Neuron (in vitro differentiated cells): ENCODE results near the gene NAA11.

Source experiments
- H2AFZ ChIP-seq: one replicate; pipeline ENCODE4 v1.6.1; 2013; ENCODE audit warnings: low read depth, mild to moderate bottlenecking, inconsistent platforms, low read length, moderate library complexity
- H3K27me3 ChIP-seq: one replicate; pipeline ENCODE4 v1.6.1; 2013; ENCODE audit warnings: low read length; ENCODE audit not compliant: insufficient read depth
- H3K36me3 ChIP-seq: one replicate; pipeline ENCODE4 v1.6.1; 2013; ENCODE audit warnings: low read length; ENCODE audit not compliant: insufficient read depth
- H3K4me1 ChIP-seq: one replicate; pipeline ENCODE4 v1.6.1; 2013; ENCODE audit warnings: low read length; ENCODE audit not compliant: insufficient read depth
- H3K4me3 ChIP-seq: 2 replicates; pipeline ENCODE4 v1.5.1; 2013; ENCODE audit warnings: mild to moderate bottlenecking, low read length, moderate library complexity
- H3K9me3 ChIP-seq: one replicate; pipeline ENCODE4 v1.6.1; 2013; ENCODE audit warnings: low read length

Gene NAA11

DNA sequence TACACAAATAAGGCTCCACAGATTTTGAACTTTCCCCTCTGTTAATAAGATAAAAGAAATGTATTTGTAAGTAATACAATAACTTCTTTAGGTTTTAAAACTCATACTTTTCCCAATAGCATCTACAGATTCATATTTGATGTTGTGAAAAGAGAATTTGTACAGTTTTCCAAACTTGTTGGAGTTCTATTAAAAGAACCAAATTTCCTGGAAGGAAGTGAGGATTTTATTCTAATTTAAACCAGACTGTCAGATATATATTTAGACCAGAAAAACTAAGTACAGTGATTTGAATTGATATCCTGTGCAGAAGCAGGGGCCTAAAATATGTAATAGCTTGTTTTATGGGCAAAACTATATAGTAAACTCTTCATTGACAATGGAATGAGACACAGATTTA lies 53.7 kb downstream of the NAA11 start:
- no peak overlapping the region for H2AFZ ChIP-seq
- H3K9me3 ChIP-seq: no peaks in the 10 kb centered on the region
- no peaks in the 10 kb centered on the region for H3K27me3 ChIP-seq
- H3K4me1 ChIP-seq: no peaks in the 10 kb centered on the region
- no peaks in the 10 kb centered on the region for H3K36me3 ChIP-seq
- no peak overlapping the region for H3K4me3 ChIP-seq

DNA sequence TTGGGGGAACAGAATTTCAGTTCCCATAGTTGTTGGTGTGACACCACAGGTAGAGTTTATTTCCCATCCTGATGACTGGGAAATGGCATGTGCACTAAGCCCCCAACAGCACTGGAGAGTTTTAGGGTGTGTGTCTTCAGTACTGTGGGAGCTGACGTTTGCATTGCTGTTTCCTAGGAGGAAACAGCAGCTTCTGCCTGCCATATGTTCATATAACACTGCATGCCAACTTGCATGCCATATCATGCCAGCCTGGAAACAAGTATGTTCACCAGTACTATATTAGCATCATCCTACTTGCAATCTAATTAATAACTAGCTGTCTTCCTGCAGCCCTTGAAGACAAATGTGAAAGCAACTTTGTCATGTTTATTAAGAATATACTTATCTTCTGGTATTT lies 58.2 kb downstream of the NAA11 start:
- H2AFZ ChIP-seq: no peak overlapping the region
- H3K36me3 ChIP-seq: no peaks in the 10 kb centered on the region
- no peaks in the 10 kb centered on the region for H3K9me3 ChIP-seq
- H3K27me3 ChIP-seq: no peaks in the 10 kb centered on the region
- peaks cover 7% of the 10 kb centered on the region for H3K4me1 ChIP-seq
- H3K4me3 ChIP-seq: no peak overlapping the region
